SU-DHL-6 (cell line): Measurements from ENCODE around the gene EGLN1.

Experiments used
- CTCF ChIP-seq: fragments of 200-600 bp; sonication (generic); IDR thresholded peaks from one replicate; pipeline ENCODE4 v1.5.1; 2017; ENCODE audit warnings: antibody characterized with exemption, mild to moderate bottlenecking, low read length, moderate library complexity; ENCODE audit not compliant: insufficient read depth, poor library complexity, severe bottlenecking
- EZH2phosphoT487 ChIP-seq: fragments of 200-600 bp; sonication (generic), shearing (Covaris generic); conservative IDR thresholded peaks from 2 replicates; pipeline ENCODE4 v1.6.1; 2018; ENCODE audit warnings: mild to moderate bottlenecking, antibody characterized with exemption, low read length, moderate library complexity, mixed read lengths

- TF ChIP-seq CTCF (no peak), EZH2phosphoT487 (no peak)
Observed at GRCh38 chr1:231319080-231319479, 103.0 kb downstream of the EGLN1 start.
